OCI-LY3 (cell line): Measurements from ENCODE around the gene CAMTA1.

Experiments
- EZH2phosphoT487 ChIP-seq: fragments of 200-600 bp; shearing (Covaris generic); IDR thresholded peaks from 2 replicates; pipeline ENCODE4 v1.6.1; 2018; ENCODE audit warnings: antibody characterized with exemption, mixed run types, low read depth
- TF ChIP-seq, protein P1 (sequence below): fragments of 200-600, 300-600 bp; sonication (generic); IDR thresholded peaks from 2 replicates; pipeline ENCODE4 v1.5.1; 2014; ENCODE audit warnings: antibody characterized with exemption, low read length, low read depth

DNA sequence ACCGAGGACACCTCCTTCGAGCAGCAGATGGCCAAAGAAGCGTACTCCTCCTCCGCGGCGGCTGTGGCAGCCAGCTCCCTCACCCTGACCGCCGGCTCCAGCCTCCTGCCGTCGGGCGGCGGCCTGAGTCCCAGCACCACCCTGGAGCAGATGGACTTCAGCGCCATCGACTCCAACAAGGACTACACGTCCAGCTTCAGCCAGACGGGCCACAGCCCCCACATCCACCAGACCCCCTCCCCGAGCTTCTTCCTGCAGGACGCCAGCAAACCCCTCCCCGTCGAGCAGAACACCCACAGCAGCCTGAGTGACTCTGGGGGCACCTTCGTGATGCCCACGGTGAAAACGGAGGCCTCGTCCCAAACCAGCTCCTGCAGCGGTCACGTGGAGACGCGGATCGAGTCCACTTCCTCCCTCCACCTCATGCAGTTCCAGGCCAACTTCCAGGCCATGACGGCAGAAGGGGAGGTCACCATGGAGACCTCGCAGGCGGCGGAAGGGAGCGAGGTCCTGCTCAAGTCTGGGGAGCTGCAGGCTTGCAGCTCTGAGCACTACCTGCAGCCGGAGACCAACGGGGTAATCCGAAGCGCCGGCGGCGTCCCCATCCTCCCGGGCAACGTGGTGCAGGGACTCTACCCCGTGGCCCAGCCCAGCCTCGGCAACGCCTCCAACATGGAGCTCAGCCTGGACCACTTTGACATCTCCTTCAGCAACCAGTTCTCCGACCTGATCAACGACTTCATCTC lies 879.1 kb downstream of the CAMTA1 start:
- TF ChIP-seq, protein P1, sequence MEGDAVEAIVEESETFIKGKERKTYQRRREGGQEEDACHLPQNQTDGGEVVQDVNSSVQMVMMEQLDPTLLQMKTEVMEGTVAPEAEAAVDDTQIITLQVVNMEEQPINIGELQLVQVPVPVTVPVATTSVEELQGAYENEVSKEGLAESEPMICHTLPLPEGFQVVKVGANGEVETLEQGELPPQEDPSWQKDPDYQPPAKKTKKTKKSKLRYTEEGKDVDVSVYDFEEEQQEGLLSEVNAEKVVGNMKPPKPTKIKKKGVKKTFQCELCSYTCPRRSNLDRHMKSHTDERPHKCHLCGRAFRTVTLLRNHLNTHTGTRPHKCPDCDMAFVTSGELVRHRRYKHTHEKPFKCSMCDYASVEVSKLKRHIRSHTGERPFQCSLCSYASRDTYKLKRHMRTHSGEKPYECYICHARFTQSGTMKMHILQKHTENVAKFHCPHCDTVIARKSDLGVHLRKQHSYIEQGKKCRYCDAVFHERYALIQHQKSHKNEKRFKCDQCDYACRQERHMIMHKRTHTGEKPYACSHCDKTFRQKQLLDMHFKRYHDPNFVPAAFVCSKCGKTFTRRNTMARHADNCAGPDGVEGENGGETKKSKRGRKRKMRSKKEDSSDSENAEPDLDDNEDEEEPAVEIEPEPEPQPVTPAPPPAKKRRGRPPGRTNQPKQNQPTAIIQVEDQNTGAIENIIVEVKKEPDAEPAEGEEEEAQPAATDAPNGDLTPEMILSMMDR = no peak
- no peak for TF ChIP-seq EZH2phosphoT487
